Left cardiac atrium (tissue), 4 donors: ENCODE data around the gene PRKACB. TPM values are rescaled to one million over a fixed set of nuclear protein-coding genes. Genes with fewer than 3 reads are reported as not detected.
"Not testable (repeated sequence)": the region's sequence is repeated elsewhere in the genome, so short reads cannot be mapped to it uniquely, and the experiment has no call there.

Experiments
- ATAC-seq, 2 donors: fragments of 200-7000 bp; cut with Tn5 transposase; one replicate each; pipeline ENCODE4 v1.9.1; 2020; ENCODE audit warnings: mild to moderate bottlenecking in 2 of 2, moderate library complexity in 2 of 2
- DNase-seq: peaks from one replicate; pipeline ENCODE4 v3.0.0-alpha.2; 2020
- intact Hi-C, 2 donors: fragments of 100-400 bp; cut with DNase I; formaldehyde crosslinking; loops; one replicate each; pipeline versions ENCODE4 v1.14.1 to v1.15.1; 2022 to 2023
- total RNA-seq, 2 donors: library from RNA; stranded (reverse); fragmentation: NEBNext Ultra II Directional; extraction: Animal tissue kit (Norgen Biotek cat#: 25700); gene quantifications; one replicate each; pipeline ENCODE4 v1.2.1, GENCODE V29; 2021
- donor health status: DM: no; HTN: yes; CAD: no.
- donor health status: DM: no; HTN: yes; CAD: no; lungs with severe emphysema.
- donor health status: DM: yes; HTN: yes; CAD: no.
- donor health status: Dilated cardiomyopathy.

PRKACB gene
- total RNA-seq, 2 donors from 2014 or later = 44.4 to 44.5 TPM

- intact Hi-C loops = no loop called here
- DNase-seq (no peak), ATAC-seq (no peak)
Observed at GRCh38 chr1:84202126-84202525, 58.1 kb downstream of the PRKACB start.

DNA sequence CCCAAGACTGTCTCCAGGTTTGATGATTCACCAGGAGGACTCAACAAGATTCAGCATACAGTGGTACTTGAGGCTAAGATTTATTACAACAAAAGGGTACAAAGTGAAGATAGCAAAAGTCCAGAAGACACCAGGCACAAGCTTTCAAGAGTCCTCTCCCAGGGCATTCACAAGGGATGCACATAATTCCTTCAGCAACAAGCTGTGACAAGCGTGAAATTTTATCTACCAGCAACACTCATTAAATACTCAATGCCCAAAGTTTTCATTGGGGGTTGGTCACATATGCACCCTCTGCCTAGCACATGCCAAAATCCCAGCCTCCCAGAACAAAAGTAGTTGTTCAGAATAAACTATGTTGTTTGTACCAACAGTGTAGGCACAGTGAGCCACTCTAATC lies 62.3 kb downstream of the PRKACB start:
- DNase-seq (no peak), ATAC-seq (no peak)
- intact Hi-C loops = no loop called here

GRCh38 chr1:84208935-84209334 lies 64.9 kb downstream of the PRKACB start:
- ATAC-seq (no peak), DNase-seq (no peak)
- intact Hi-C loops = no loop called here

DNA sequence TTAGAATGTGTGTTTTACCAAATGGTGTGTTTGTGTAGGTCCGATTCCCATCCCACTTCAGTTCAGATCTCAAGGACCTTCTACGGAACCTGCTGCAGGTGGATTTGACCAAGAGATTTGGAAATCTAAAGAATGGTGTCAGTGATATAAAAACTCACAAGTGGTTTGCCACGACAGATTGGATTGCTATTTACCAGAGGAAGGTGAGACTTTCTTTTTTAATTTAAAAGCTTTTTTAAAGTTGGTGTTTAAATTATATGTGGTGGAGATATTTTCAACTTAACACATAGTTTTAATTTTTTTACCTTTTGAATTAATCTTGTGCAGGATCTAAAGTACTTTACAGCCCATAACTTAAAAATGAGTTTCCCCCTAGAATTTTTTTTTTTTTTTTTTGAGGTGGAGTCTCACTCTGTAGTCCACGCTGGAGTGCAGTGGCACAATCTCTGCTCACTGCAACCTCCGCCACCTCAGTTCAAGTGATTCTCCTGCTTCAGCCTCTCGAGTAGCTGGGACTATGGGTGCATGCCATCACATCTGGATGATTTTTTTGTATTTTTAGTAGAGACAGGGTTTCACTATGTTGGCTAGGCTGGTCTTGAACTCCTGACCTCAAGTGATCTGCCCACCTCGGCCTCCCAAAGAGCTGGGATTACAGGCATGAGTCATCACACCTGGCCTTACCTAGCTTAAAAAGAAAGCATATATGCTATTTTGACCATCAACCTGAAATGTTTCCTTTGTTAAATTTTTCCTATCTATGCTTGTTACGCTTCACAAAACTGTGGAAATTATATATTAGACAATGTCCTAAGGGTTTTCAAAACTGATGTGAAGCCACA lies 70.3 kb downstream of the PRKACB start:
- ATAC-seq (no peak), DNase-seq (no peak)
- intact Hi-C loops = no loop called here

DNA sequence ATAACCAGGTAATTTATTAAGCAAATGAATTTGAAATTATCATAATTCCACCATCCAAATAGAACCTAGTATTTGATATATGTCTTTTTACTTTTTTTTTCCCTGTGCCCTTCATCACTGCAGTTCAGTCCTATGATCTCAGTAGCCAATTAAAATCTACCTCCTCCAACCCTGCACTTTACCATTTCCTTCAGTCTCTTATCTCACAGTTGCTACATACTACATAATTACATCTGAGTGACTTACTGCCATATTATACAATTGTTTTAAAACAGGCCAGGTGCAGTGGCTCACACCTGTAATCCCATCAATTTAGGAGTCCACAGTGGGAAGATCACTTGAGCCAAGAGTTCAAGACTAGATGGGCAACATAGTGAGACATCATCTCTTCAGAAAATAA lies 73.2 kb downstream of the PRKACB start:
- intact Hi-C loops = no loop called here
- DNase-seq (no peak), ATAC-seq (no peak)

- intact Hi-C loops = no loop called here
- ATAC-seq = no peak
- no peak for DNase-seq
Observed at GRCh38 chr1:84223751-84224432, 79.8 kb downstream of the PRKACB start.

GRCh38 chr1:84224905-84225304 lies 80.8 kb downstream of the PRKACB start:
- intact Hi-C loops = no loop called here
- no peak for ATAC-seq
- no peak for DNase-seq

DNA sequence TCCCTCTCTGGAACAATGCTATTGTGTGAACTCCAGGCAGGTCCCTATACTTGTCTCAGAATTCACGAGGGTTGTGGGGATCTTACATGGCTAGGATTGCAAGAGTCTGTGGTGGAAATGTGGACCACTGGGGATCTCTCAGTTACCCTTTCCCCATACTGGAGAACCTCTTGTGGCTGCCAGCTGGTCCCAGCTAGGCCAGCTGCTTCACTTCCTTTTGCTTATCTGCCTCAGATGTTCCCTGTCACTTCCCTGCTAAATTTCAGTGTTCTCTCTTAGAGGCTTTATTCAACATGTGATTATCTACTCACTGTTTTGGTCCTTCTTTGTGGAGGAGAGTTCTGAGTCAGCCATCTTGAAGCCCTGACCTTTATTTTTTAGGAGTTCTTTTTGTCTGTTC lies 81.6 kb downstream of the PRKACB start:
- DNase-seq (no peak), ATAC-seq (no peak)
- intact Hi-C loops = no loop called here

DNA sequence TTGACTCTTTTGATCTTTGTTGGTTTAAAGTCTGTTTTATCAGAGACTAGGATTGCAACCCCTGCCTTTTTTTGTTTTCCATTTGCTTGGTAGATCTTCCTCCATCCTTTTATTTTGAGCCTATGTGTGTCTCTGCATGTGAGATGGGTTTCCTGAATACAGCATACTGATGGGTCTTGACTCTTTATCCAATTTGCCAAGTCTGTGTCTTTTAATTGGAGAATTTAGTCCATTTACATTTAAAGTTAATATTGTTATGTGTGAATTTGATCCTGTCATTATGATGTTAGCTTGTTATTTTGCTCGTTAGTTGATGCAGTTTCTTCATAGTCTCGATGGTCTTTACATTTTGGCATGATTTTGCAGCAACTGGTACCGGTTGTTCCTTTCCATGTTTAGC lies 88.6 kb downstream of the PRKACB start:
- intact Hi-C loops, DNase-seq, ATAC-seq: not testable (repeated sequence)

GRCh38 chr1:84236256-84236655 lies 92.2 kb downstream of the PRKACB start:
- intact Hi-C loops = no loop called here
- ATAC-seq = no peak
- DNase-seq = no peak

DNA sequence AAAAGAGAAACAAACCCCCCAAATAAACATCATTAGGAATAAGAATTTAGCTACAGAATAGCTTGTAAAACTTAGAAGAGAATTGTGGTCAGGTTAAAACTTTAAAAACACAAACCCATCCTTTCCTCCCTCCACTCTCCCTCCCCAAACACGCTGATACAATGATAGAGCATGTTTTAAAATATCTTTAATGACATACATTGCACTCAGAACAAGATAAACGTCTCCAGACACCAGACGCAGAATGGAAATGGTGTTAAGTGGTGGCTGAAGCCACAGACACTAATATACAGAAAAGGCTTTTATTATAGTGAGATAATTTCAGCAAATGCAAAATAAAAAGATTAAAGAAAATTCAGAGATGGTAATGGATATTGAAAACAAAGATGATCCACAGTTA lies 98.6 kb downstream of the PRKACB start:
- DNase-seq (no peak), ATAC-seq (no peak)
- intact Hi-C loops = no loop called here

GRCh38 chr1:84245563-84245962 lies 101.5 kb downstream of the PRKACB start:
- no peak for ATAC-seq
- DNase-seq = no peak
- intact Hi-C loops = no loop called here

GRCh38 chr1:84246213-84246612 lies 102.1 kb downstream of the PRKACB start:
- intact Hi-C loops = no loop called here
- ATAC-seq (no peak), DNase-seq (no peak)

DNA sequence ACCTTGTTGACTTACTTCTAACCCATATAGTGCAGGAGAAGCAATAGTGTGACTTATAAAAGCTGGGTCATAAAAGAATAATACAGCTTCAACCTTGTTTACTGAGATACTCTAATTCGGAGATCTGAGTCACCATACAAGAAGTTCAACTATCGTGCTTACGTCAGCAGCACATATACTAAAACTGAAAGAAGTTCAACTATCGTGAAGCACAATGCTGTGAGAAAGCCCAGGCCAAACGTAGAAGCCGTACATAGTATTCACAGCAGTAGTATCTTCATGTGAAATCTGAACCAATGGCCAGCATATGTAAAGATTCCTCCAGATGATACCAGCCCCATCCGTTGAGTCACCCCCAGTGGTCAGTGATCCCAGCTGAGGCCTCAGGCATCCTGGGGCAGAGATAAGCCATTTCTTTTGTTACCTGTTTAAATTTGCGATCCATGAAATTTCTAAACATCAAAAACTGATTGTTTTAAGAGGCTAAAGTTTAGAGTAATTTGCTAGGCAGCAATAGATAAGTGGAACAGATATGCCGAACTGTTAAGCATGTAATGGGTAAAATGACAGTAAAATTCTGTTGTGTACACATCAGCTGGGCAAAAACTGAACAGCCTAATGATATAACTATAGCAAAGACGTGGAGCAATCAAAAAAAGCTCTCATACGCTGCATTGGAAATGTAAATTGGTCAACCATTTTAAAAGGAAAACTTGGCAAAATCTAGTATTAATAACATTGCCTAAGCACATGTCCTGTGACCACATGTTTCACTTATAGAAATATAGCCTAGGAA lies 103.6 kb downstream of the PRKACB start:
- intact Hi-C loops = no loop called here
- DNase-seq (no peak), ATAC-seq (no peak)

DNA sequence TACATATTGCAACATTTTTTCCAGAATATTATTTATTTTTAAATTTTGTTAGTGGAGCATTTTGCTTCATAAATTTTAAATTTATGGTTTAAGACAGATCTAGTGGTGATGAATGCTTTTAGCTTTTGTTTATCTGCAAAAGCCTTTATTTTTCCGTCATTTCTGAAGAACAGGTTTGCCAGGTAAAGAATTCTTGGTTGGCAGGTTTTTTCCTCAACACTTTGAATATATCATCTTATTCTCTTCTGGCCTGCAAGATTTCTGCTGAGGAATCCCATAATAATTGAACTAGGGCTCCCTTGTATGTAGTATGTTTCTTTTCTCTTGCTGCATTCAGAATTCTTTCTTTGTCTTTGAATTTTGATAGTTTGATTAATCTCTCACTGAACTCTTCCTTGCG lies 106.6 kb downstream of the PRKACB start:
- no peak for DNase-seq
- ATAC-seq = no peak
- intact Hi-C loops = no loop called here

GRCh38 chr1:84253036-84253435 lies 109.0 kb downstream of the PRKACB start:
- ATAC-seq (no peak), DNase-seq (no peak)
- intact Hi-C loops = no loop called here

DNA sequence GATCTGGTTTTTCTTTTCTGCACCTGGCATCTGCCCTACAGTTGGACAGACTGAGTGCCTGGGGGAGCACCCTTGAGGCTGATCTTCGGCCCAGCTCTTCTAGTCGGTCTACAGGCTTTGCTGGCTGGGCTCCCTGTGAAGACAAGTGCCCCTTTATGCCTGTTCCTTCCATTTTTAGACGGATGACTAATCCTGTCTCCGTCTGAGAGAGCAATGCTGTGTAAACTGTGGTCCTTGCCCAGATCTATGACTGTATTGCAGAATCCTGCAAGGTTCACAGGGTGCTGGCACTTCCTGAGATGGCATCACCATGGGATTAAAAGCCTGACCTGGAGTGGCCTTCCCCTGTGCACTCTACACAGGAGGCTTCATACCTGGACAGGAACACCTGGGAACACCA lies 109.8 kb downstream of the PRKACB start:
- intact Hi-C loops = no loop called here
- ATAC-seq (peak; percentile 90 to 98), DNase-seq (peak; percentile 67)

GRCh38 chr1:84254703-84255238 lies 110.7 kb downstream of the PRKACB start:
- ATAC-seq (no peak), DNase-seq (no peak)
- intact Hi-C loops = no loop called here

- DNase-seq = no peak
- ATAC-seq = no peak
- intact Hi-C loops = no loop called here
Observed at GRCh38 chr1:84255582-84255981, 111.5 kb downstream of the PRKACB start.

- DNase-seq (no peak), ATAC-seq (no peak)
- intact Hi-C loops = no loop called here
Observed at GRCh38 chr1:84257617-84258016, 113.5 kb downstream of the PRKACB start.
